Activated gamma-delta T cell (primary cell): ENCODE data around the gene IFT22.
A peak's percentile ranks its signal among the peaks of the same experiment; 100 is the strongest.
"Not testable (repeated sequence)": the region's sequence is repeated elsewhere in the genome, so short reads cannot be mapped to it uniquely, and the experiment has no call there.

Experiments
- DNase-seq: peaks from one replicate; lab custom pipeline; 2025; lab: John Stamatoyannopoulos, UW
- total RNA-seq, 2 donors: gene quantifications; one replicate each; lab custom pipeline; 2026; lab: John Stamatoyannopoulos, UW

IFT22 gene
- total RNA-seq, result 6.8 to 8.8 reads per million in 2 donors

DNA sequence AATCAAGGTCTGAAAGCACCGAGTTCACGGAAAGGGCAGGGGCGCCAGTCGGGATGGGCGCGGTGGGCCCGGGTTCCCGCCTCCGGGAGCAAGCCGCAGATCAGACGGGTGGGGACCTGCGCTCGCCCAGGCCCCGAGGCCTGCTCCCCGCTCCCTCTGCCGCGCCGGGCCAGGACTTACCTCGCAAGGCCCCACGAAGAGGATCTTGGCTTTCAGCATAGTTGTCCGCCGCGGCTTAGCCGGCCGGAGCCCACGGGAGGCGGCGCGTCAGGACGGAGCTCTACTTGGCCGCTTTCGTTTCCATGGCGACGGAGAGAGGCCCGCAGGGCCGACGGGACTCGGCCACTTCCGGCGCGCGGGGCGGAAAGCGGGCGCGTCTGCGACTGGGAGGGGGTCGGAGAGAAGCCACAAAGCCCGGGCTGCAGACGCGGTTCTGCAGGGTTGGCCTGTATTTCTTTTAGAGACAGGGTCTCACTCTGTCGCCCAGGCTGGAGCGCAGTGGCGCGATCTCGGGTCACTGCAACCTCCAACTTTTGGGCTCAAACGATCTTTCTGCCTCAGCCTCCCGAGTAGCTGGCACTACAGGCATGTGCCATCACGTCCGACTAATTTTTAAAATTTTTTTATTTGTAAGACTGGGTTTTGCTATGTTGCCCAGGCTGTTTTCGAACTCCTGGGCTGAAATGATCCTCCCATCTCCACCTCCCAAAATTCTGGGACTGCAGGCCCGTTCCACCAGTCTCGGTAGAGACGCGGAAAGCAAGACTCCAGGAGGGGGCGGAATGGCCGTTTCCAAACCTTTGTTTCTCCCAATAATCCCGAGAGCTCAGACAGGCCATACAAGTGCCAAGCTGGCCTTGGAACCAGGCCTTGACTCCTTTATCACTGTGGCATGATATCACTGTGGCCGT is at the start of gene IFT22:
TSS of gene IFT22 (minus strand) at position 322 of the 911 bp plus-strand sequence. CDS start at position 219, 103 bp downstream.
- peak; percentile 68 for DNase-seq

DNA sequence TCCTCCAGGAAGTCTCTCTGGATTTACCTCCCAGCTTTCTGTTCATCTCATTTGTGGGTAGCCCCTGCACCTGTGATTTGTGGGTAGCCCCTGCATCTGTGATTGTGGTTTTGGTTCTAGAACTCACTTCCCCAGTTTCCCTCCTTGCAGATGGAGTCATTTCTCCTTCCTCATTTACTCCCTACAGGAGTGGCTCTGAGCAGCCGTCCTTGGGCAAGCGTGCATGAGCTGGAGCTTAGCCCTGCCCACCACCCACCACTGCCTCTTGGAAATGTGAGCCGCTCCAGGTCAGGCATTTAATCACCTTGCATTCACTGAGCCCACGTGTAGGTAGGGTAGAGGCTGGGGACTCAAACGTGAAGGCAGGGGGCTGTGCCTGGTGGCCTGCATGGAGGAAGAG is 49.2 kb upstream of the IFT22 start:
- DNase-seq, result no peak

DNA sequence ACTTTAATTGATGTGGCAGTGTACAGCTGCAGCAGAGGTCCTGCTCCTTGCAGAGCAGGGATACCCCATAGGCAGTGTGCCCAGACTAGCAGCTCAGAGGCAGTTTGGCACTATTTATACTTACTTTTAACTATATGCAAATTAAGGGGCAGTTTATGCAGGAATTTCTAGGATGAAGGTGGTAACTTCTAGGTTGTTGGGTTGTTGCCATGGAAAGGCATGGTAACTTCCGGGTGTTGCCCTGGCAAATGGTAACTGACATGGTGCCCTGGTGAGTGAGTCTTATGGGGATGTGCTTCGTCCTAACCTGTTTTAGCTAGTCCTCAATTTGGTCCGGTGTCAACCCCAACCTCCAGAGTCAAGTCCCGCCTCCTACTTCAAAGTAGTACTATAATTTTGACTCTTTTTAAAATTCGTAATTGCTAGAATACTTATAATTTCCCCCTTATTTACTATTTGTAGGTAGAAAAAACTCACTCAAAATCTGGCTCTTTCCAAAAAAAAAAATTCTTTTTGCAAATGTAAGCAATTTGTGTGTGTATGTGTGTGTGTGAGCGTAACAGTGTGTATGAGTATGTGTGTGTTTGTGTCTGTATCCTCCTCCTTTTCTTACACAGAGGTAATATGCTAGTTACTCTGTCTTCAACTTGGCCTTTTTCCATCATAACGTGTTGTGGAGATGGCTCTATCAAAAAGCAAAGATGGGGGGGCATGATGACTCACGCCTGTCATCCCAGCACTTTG is 47.0 kb upstream of the IFT22 start:
- DNase-seq, result no peak

DNA sequence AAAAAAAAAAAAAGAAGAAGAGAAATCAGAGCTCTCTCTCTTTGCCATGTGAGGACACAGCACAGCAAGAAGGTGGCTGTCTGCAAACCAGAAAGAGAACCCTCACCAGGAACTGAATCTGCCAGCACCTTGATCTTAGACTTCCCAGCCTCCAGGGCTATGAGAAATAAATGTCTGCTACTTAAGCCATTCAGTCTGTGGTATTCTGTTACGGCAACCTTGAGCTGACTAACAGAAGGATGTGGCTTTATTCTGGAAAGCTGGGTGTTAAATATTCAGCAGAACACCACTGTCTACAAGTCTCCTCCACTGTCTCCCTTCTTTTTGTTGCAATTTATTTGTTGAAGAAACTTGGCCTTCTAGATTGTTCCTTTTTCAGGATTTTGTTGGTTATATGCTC is 46.1 kb upstream of the IFT22 start:
- no peak for DNase-seq

DNA sequence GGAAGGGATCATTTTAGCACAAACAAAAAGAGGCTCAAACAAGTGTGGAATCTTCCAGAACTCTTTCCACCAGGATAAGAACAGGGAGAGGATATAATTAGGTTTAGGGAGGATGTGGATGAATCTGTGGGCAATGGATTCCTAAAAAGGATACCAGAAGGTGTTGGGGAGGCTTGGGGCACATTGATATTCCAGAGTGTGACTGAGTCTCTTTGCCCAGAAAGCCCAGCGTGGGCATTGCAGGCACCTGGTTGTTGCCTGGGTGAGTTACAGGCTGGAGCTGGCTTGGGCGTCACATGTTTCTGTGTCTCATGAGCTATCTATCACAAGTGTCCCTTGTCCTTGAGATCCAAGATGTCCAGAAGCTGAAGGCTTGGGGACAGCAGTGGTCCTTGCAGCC is 44.3 kb upstream of the IFT22 start:
- no peak for DNase-seq

DNA sequence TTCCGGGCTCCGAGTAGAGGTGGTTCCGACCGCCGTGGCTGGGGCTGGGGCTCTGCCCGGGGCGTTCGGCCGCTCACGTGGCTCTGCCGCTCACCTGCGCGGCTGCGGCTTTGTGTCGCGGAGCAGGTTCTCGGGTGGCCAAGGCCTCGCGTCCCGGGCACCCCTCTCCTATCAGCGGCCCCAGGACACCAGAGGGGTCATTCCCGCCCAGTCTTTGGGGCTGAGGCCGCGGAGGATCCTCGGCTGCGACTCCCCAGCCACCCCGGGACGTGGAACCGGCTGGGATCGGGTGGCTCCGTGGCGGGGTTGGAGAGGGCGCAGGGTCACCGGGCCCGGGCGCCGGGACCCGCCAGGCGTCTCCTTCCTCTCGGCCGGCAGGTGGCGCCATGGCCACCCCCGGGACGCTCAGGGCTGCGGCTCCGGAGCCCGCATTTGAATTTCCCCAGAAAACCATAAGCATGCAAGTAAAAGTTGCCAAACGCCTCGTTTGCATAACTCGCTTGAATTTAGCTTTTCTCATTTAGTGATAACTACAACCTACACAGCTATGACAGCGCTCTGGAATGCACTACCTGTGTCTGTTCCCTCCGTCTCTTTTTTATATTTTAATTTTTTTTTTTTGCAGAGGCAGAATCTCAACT is 42.2 kb upstream of the IFT22 start:
- peak; percentile 24 for DNase-seq

DNA sequence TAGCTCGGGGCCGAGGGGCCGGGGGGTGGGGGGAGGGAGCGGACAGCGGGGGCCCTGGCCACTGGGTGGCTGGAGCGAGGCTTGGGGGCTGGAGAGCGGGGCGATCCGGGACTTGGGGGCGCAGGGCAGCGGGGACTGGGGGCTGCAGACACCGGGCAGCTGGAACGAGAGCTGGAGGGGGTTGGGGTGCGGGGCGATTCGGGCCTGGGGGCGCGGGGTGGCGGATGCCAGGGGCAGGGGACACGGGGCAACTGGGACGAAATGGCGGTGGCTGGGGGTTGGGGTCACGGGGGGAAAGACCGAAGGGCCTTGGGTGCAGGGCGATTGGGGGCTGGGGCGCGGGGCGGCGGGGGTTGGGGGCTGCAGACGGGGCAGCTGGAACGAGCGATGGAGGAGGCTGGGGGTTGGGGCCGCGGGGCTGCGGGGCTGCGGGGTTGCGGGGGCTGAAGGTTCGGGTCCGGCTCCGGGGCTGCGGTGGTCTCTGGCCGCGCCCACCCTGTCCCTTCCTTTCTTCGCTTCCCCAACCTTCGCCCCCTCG is 41.7 kb upstream of the IFT22 start:
- no peak for DNase-seq

DNA sequence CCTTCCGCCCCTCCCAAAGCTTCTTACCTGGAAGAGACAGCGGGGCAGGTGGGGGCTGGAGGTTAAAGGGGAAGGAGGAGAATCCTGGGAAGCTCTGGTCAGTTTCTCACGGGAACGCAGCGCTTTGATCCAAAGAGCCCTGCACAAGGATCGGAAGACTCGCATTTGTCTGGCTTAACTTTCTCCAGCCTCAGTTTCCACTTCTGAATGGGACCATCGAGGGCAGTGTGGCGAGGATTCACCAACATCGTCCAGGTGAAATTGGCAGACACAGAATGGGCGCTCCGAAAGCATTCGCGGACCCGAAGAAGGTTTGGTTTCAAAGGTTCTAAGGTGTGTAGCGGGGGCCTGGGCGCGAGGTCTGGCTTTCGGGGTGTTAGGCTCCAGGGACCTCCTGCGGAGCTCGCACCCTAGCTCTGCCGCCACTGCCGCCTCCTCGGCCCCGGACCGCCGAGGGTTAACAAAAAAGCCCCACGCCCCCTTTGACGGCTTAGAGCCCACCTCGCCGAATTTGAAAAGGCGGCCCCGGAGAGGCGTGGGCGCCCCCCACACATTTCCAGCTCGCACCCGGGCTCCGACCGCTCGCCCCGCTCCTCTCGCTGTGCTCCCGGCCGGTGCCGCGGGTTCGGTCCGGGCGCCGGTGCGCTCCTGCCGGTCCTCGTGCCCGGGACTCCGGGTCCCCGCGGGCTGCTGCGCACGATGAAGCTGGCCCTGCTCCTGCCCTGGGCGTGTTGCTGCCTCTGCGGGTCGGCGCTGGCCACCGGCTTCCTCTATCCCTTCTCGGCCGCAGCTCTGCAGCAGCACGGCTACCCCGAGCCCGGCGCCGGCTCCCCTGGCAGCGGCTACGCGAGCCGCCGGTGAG is 41.0 kb upstream of the IFT22 start, which contains the start of gene COL26A1:
TSS of gene COL26A1 (plus strand) at position 542 of the 862 bp plus-strand sequence. CDS start at position 700, 158 bp downstream.
- no peak for DNase-seq

DNA sequence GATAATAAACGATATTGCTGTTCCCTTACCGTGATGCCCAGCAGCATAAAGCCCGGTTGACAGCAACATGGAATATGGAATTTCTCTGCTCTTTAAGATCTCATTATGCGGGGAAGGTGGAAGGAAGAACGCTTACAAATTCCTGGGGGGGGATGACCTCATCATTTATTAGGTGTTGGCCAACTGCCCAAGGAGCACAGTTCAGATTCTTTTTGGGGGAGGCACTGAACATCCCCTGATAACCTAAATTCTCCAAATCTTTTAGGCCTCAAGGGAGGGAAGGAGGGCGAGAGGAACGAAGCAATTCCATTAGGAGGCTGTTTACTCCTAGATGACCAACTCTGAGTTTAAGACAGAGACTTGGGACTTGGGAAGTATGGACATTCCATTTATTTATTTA is 35.8 kb upstream of the IFT22 start:
- no peak for DNase-seq

DNA sequence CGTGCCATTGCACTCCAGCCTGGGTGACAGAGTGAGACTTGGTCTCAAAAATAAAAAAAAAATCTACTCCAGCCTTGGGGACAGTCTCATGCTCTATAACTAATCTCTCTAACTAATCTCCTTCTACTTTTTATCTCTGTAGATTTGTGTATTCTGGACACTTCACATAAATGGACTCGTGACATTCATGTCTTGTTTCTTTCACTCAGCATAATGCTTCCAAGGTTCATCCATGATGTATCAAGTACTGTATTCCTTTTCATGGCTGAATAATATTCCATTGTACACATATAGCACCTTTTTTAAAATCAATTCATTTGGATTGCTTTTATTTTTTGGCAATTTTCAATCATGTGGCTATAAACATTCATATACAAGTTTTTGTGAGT is 31.3 kb upstream of the IFT22 start:
- DNase-seq, result no peak

DNA sequence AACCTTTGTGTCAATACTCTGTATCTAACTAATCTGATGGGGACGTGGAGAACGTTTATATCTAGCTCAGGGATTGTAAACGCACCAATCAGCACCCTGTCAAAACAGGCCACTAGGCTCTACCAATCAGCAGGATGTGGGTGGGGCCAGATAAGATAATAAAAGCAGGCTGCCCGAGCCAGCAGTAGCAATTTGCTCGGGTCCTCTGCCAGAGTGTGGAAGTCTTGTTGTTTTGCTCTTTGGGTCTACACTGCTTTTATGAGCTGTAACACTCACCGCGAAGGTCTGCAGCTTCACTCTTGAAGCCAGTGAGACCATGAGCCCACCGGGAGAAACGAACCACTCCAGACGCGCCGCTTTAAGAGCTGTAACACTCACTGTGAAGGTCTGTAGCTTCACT is 27.7 kb upstream of the IFT22 start:
- not testable (repeated sequence) for DNase-seq

DNA sequence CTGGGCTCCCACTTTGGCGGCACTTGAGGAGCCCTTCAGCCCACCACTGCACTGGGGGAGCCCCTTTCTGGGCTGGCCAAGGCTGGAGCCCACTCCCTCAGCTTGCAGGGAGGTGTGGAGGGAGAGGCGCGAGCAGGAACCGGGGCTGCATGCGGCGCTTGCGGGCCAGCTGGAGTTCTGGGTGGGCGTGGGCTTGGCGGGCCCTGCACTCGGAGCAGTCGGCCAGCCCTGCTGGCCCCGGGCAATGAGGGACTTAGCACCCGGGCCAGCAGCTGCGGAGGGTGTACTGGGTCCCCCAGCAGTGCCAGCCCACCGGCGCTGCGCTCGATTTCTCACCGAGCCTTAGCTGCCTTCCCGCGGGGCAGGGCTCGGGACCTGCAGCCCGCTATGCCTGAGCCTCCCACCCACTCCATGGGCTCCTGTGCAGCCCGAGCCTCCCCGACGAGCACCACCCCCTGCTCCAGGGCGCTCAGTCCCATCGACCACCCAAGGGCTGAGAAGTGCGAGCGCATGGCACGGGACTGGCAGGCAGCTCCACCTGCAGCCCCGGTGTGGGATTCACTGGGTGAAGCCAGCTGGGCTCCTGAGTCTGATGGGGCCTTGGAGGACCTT is 26.9 kb upstream of the IFT22 start:
- not testable (repeated sequence) for DNase-seq

DNA sequence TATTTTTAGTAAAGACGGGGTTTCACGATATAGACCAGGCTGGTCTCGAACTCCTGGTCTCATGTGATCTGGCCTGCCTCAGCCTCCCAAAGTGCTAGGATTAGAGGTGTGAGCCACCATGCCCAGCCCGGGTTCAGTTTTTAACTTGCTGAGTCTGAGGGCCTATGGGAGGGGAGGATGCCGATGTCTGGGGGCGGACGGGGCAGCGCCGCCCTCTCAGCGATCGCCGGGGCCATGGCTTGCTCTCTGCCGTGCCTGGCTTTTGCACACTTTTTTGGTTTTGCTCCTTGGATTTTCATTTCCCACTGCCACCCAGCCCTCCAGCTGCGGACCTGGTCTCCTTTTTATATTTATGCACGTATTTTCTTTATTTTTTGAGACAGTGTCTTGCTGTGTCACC is 25.9 kb upstream of the IFT22 start:
- no peak for DNase-seq

DNA sequence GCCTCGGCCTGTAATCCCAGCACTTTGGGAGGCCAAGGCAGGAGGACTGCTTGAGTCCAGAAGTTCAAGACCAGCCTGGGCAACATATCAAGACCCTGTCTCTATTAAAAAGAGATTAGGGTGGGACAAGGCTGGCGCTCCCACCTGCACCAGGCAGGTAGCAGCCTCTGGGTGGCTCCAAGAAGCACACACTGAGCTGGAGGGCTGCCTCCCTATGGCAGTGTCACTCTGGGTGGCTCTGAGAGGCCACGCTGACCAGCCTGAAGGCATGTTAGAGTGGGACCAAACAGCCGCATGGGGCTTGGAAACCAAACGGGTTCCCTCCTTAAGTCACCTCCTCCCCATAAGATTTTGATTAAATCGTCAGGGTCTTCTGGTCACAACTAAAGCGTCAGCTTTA is 21.3 kb upstream of the IFT22 start:
- no peak for DNase-seq

DNA sequence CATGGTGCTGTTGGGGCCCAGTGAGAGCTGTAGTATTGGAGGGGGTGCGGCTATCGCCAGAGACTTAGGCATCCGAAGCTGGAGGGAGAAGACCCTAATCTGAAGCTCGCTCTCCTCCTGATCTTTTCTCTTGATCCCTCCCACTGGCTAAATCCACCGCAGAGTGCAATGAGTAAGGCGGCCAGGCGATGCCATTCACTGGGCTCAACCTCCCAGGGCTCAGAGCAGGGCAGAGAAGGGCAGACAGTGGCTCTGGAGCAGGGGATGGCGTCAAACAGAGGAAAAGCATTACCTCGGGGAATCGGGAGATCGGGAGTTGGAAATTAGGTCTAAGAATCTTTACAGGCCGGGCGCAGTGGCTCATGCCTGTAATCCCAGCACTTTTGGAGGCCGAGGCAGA is 18.8 kb upstream of the IFT22 start:
- no peak for DNase-seq

DNA sequence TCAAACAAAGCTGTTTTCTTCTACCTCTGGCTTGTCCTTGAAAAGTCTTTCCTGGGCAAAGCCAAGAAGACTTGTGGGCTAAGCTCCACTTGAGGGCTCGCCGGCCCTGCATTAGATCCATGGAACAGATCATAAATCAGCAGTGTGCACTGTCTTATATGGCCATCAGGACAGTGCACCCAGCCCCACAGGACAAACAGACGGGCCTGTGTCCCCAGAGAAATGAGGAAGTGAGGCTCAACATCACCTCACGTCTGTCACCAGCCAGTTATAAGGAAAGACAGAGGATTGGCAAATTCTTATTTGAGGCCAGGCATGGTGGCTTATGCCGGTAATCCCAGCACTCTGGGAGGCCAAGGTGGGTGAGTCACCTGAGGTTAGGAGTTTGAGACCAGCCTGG is 12.3 kb upstream of the IFT22 start:
- DNase-seq, result no peak

DNA sequence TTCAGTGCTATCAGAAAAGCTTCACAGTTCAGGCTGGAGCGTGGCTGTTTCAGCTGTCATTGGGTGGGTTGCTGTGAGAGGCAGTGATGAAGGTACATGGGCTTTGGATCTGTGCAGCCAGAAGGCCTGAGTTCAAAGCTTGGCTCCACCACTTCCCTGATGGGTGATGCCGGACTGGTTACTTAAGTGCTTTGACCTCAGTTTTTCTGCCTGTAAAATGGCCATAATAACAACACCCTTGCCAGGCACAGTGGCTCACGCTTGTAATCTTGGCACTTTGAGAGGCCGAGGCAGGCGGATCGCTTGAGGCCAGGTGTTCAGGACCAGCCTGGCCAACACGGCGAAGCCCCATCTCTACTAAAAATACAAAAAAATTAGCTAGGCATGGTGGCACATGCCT is 10.4 kb upstream of the IFT22 start:
- DNase-seq, result no peak

DNA sequence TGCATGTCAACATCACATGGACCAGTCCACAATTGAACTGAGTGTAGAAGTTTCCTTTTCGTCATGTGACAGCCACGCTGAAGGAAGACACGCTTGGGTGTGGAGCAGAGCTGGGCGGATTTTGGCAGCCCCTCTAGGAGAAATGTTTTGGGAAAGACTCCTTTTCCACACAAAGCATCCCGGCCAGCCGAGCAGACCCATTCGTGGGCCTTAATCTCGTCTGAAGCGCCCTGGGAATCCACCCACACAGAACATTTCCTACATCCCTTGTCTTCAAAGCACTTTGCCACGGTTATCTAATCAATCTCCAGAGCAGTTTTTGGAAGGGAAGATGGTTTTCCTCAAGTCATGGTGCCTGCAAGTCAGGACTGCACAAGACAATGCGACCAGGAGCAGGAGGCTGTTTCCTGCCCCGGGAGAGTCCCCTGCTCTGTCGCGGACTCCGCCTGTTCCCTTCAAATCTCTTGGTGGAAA is 8.4 kb upstream of the IFT22 start:
- no peak for DNase-seq

DNA sequence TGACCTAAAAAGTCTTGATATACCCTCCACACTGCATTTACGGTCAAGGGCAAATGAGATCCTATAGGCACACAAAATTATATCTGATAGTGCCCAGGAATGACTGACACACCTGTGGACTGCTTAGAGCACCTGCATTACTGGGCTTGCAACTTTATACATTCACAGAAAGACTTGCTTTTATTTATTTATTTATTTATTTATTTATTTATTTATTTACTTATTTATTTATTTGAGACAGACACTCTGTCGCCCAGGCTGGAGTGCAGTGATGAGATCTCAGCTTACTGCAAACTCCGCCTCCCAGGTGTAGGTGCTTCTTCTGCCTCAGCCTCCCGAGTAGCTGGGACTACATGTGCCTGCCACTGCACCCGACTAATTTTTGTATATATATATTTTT is 6.5 kb upstream of the IFT22 start:
- DNase-seq, result no peak

DNA sequence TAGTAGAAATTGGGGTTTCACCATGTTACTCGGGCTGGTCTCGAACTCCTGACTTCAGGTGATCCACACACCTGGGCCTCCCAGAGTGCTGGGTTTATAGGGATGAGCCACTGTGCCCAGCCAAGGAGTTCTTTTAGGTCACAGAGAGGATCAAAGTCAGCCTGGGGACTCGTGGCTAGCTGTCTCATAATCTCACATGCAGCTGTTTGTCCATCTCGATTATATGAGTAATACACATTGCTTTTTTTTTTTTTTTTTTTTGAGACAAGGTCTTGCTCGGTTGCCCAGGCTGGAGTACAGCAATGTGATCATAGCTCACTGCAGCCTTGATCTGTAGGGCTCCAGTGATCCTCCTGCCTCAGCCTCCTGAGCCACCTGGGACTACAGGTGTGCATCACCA is 2.2 kb downstream of the IFT22 start:
- DNase-seq, result no peak

DNA sequence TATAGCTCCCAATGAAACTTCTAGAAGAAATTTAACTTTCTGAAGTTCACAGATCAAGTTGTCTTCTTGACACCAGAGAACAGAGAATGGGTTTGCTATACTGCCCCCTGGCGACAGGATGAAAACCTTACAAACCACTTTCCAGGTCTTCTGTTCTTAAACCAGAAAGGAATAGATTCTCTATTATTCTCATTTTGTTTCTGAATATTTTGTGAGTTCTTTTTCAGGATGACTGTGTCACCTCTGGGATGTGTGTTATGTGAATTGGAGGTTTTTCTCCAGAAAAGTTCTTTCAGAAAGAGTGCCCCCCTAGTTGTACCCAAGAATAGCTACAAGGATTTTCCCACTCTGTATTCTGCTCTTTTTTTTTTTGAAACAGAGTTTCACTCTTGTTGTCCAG is 6.3 kb downstream of the IFT22 start:
- no peak for DNase-seq
